Effector memory CD8-positive, alpha-beta T cell (primary cell): ENCODE measurements around the gene FAXC.

ENCODE experiments used
- ATAC-seq: fragments of 150-1000 bp; cut with Tn5 transposase; replicated peaks from 2 replicates; pipeline ENCODE4 v1.10.0; 2021; ENCODE audit warnings: mild to moderate bottlenecking, moderate library complexity
- DNase-seq, 3 experiments: peaks; one replicate each; pipeline ENCODE4 v3.0.0; 2021
- H3K27ac Mint-ChIP-seq, 2 donors: one replicate each; pipeline ENCODE4 v1.8.0; 2022; ENCODE audit warnings: mild to moderate bottlenecking in 2 of 2, mixed read lengths in 2 of 2, moderate library complexity in 2 of 2
- H3K27me3 Mint-ChIP-seq, 2 donors: one replicate each; pipeline ENCODE4 v1.8.0; 2022; ENCODE audit warnings: mixed read lengths in 2 of 2
- H3K36me3 Mint-ChIP-seq: one replicate; pipeline ENCODE4 v1.8.0; 2022; ENCODE audit warnings: mild to moderate bottlenecking, moderate library complexity, mixed read lengths; ENCODE audit not compliant: insufficient read depth
- H3K4me1 Mint-ChIP-seq, 2 donors: one replicate each; pipeline ENCODE4 v1.8.0; 2022; ENCODE audit warnings: low read depth in 2 of 2, mixed read lengths in 2 of 2
- H3K4me3 Mint-ChIP-seq, 2 donors: one replicate each; pipeline ENCODE4 v1.8.0; 2022; ENCODE audit warnings: mild to moderate bottlenecking in 2 of 2, mixed read lengths in 2 of 2, moderate library complexity in 2 of 2
- H3K9me3 Mint-ChIP-seq, 2 donors: one replicate each; pipeline ENCODE4 v1.8.0; 2022; ENCODE audit warnings: mixed read lengths in 2 of 2
- total RNA-seq, 9 experiments: gene quantifications; one replicate each; lab custom pipeline; 2026; lab: John Stamatoyannopoulos, UW

The FAXC gene
- 0 to 0.96 (median 0) reads per million in 9 experiments for total RNA-seq

DNA sequence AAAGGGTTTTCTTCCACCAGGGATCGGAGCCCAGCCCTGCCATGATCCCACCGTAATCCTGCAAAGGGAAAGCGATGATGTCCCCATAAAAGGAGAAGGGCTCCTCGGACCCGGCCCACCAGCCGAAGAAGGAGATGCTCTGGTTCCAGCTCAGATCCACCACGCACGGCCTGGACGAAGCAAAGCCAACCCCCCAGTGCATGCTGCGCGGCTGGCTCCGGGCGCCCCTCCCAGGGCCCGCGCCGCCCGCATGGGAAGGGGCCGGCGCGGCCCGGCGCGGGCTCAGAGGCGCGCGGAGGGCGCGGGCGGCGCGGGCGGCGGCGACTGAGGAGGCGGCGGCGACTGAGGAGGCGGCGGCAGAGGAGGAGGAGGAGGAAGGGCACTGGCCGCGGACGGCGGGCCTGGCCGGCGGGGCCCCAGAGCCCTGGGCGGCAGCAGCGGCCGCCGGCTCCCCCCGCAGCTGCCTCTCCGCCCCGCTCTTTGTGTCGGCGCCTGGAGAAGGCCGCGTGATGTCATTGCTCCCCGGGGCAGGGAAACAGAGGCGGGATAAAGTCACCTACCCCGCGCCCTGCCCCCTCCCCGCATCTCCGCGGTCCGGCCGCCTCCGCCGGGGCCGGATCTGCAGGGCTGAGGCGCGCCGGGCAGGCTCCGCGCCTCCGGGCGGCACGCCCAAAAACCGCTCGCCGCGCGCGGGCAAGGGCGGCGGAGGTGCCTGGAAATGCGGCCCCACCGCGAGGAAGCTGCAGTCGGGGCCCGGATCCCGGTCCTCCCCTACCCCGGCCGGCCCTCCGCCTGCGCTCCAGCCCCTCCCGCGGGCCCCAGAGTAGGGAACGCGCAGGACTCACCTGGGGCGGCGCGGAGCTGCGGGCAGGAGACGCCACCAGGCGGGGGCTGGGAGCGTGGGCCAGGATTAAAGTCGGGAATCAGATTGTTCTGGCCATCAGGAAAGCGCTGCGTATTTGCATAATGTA is at the start of gene FAXC:
TSS of gene FAXC (minus strand) at position 504 of the 971 bp plus-strand sequence. CDS start at position 202, 302 bp downstream.
- Mint-ChIP-seq H3K4me3 (peak within 1 kb of the TSS; percentile 20 to 37), H3K4me1 (peaks cover 3% of the 10 kb centered on the region in 2 donors), H3K36me3 (no peaks in the 10 kb centered on the region), H3K9me3 (no peaks in the 10 kb centered on the region), H3K27ac (no peak within 1 kb of the TSS), H3K27me3 (peaks cover 50 to 67% of the 10 kb centered on the region in 2 donors)
- DNase-seq (no peak), ATAC-seq (peak; percentile 8)

DNA sequence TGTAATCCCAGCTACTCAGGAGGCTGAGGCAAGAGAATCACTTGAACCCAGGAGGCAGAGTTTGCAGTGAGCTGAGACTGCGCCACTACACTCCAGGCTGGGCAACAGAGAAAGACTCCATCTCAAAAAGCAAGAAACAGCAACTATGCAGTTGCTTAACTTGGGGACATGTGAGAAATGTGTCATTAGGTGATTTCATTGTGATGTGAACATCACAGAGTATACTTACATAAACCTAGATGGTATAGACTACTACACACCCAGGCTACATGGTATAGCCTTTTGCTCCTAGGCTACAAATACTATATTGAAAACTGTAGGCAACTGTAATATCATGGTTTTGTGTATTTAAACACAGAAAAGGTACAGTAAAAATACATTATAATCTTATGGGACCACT is 47.8 kb upstream of the FAXC start:
- no peaks in the 10 kb centered on the region for H3K27me3 Mint-ChIP-seq
- ATAC-seq (no peak), DNase-seq (no peak)
- peak overlapping the region in 1 of 2 donors; percentile 55 for H3K27ac Mint-ChIP-seq
- peaks cover 55% of the 10 kb centered on the region for H3K36me3 Mint-ChIP-seq
- H3K9me3 Mint-ChIP-seq: no peaks in the 10 kb centered on the region
- no peak overlapping the region for H3K4me3 Mint-ChIP-seq
- peaks cover 6 to 17% of the 10 kb centered on the region in 2 donors for H3K4me1 Mint-ChIP-seq

DNA sequence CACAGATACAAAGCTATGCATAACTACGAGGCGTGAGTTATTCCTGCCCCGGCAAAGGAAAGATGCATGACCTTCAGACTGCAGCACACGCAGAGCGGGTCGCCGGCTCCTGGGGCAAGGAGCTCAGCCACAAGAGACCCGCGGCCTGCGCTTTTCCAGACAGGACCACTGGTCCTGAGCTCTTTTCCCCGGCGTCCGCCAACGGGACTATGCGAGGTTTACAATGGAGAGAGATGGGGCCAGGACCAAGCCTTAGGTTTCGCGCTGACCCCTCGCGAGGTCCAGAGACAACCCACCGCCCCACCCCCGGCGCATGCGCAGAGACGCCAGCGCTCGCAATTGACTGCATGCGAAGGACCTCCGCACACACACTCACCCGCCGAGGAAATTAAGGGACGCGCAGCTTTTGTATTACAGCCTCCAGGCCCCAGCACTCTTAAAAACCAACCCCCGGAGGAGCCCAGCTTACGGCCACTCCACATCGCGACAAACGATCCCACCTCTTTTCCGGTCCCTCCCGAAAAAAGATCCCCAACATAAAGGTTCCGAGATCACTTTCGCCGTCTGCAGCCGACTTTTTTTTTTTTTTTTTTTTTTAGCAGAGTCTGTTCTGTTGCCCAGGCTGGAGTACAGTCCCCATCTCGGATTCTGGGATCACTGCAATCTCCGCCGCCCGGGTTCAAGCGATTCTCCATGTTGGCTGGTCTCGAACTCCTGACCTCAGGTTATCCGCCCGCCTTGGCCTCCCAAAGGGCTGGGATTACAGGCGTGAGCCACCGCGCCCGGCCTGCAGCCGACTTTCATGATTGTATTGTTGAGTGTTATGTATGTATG is 44.4 kb upstream of the FAXC start, which contains the start of gene COQ3:
TSS of gene COQ3 (minus strand) at position 498 of the 834 bp plus-strand sequence. CDS start at position 482, 16 bp downstream.
- Mint-ChIP-seq H3K27ac (peak within 1 kb of the TSS; percentile 91 to 93), H3K27me3 (no peaks in the 10 kb centered on the region), H3K4me3 (peak within 1 kb of the TSS; percentile 91 to 94), H3K9me3 (no peaks in the 10 kb centered on the region), H3K36me3 (peaks cover 25% of the 10 kb centered on the region), H3K4me1 (peaks cover 6 to 20% of the 10 kb centered on the region in 2 donors)
- peak; percentile 40 to 51 (median 45) for DNase-seq
- peak; percentile 76 for ATAC-seq

DNA sequence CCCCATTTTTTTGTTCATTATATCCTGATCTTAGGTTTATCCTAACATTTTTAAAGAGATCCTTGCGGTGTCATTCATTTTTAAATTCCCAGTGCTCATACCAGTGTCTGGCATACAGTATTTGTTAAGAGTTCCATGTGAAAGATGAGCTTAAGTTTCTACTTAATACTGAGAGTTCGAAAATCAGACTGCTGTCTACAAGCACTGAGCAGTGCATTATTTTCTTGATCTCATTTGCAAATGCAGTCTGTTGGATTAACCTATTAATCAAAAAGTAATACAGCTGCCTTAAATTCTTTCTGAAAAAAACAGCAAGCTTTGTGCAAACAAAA is 43.9 kb upstream of the FAXC start:
- no peak for DNase-seq
- Mint-ChIP-seq H3K4me3 (peak overlapping the region; percentile 91 to 94), H3K9me3 (no peaks in the 10 kb centered on the region), H3K36me3 (peaks cover 21% of the 10 kb centered on the region), H3K4me1 (peaks cover 6 to 20% of the 10 kb centered on the region in 2 donors), H3K27me3 (no peaks in the 10 kb centered on the region), H3K27ac (peak overlapping the region; percentile 91 to 93)
- ATAC-seq: peak; percentile 10

DNA sequence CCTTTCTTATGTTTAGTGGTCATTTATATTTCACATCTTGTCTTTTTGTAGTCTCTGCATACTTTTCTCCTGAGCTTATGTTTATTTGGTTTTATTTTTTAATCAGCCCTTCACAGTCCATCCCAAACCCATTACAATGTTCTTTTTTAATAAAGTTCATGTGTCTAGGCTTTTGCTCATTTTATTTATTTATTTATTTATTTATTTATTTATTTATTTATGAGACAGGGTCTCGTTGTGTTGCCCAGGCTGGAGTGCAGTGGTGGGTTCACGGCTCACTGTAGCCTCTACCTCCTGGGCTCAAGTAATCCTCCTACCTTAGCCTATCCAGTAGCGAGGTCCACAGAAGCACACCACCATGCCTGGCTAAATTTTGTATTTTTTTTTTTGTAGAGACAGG is 41.4 kb upstream of the FAXC start:
- Mint-ChIP-seq H3K27ac (no peak overlapping the region), H3K4me3 (no peak overlapping the region), H3K36me3 (peaks cover 9% of the 10 kb centered on the region), H3K27me3 (no peaks in the 10 kb centered on the region), H3K4me1 (peaks cover 8 to 20% of the 10 kb centered on the region in 2 donors), H3K9me3 (no peaks in the 10 kb centered on the region)
- no peak for DNase-seq
- no peak for ATAC-seq

DNA sequence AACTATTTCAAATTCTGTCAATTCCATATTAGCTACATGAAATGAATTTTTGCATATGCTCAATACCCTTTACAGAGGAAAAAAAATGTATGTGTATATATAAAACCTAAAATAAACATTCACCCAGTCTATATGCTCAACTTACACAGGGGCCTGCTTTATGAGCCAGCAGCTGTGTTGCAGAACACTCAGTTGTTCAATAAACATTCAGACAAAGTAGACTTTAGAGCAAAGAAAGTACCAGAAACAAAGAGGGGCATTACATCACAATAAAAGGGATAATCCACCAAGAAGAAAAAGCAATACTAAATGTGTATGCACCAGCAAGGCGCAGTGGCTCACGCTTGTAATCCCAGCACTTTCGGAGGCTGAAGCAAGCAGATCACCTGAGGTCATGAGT is 35.0 kb upstream of the FAXC start:
- Mint-ChIP-seq H3K36me3 (no peaks in the 10 kb centered on the region), H3K4me1 (peaks cover 0 to 2% of the 10 kb centered on the region in 2 donors), H3K4me3 (no peak overlapping the region), H3K27me3 (no peaks in the 10 kb centered on the region), H3K27ac (no peak overlapping the region), H3K9me3 (no peaks in the 10 kb centered on the region)
- DNase-seq (no peak), ATAC-seq (no peak)

DNA sequence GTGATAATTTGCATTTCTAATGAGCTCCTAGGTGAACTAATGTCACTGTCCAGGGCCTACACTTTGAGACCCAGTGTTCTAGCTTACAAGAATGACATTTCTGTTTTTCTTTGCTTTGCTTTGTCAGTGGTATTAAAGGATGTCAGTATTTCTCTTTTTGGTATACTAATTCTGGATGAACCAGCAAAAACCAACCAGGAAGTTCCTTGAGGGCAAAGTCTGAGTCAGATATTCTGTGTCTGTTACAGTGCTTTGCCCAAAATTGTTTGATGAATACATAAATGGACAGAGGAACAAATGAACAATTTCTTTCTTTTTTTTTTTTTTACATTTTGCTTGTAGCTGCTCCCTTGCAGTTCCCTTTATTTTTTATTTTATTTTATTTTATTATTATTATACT is 29.2 kb upstream of the FAXC start:
- no peak overlapping the region for H3K4me3 Mint-ChIP-seq
- DNase-seq: no peak
- H3K27me3 Mint-ChIP-seq: no peaks in the 10 kb centered on the region
- H3K4me1 Mint-ChIP-seq: no peaks in the 10 kb centered on the region
- H3K9me3 Mint-ChIP-seq: no peaks in the 10 kb centered on the region
- ATAC-seq: no peak
- no peak overlapping the region for H3K27ac Mint-ChIP-seq
- H3K36me3 Mint-ChIP-seq: no peaks in the 10 kb centered on the region

DNA sequence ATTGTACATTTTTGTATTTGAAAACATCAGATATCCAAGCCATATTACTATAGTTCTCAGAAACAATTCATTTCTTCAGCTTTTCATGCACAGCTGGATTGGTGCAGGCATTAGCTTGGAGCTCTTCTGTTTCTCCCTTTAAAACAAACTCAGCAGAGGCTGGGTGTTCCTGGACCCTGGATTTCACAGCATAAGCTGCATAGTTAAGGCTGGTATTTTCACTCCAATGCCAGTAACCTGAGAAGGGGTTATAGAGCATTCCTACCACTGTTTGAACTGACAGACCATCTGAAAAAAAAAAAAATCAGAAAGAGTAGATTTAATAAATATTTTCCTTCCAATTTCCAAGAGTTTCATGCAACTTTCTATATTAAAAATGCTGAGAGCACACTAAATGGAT is 20.1 kb upstream of the FAXC start:
- no peaks in the 10 kb centered on the region for H3K27me3 Mint-ChIP-seq
- H3K4me1 Mint-ChIP-seq: no peaks in the 10 kb centered on the region
- no peak for DNase-seq

DNA sequence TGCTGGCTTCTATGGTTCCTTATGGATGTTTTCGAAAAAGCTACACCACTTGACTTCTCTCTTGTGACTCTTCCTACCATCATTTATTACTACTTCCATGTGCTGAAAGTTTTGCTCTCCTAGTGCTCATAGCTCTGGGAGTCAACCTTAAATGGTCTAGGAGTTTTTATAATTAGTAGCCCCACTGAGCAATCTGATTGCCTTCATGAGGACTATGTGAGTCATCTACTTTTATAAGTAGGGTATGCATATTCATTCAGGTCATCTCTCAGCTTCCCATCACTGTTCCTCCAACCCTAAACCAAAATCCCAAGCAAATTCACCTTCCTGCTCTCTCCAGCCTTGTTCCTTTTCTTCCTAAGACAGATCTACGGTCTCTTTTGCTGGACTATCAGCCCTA is 17.4 kb upstream of the FAXC start:
- H3K27ac Mint-ChIP-seq: no peak overlapping the region
- ATAC-seq: no peak
- no peaks in the 10 kb centered on the region for H3K9me3 Mint-ChIP-seq
- DNase-seq: no peak
- H3K27me3 Mint-ChIP-seq: peaks cover 1 to 3% of the 10 kb centered on the region in 2 donors
- H3K36me3 Mint-ChIP-seq: peaks cover 2% of the 10 kb centered on the region
- H3K4me3 Mint-ChIP-seq: no peak overlapping the region
- no peaks in the 10 kb centered on the region for H3K4me1 Mint-ChIP-seq

More for the DNA sequence above, 20.1 kb upstream of the FAXC start:
- H3K27ac Mint-ChIP-seq: no peak overlapping the region
- no peak overlapping the region for H3K4me3 Mint-ChIP-seq
- ATAC-seq: no peak
- no peaks in the 10 kb centered on the region for H3K9me3 Mint-ChIP-seq
- H3K36me3 Mint-ChIP-seq: peaks cover 8% of the 10 kb centered on the region

DNA sequence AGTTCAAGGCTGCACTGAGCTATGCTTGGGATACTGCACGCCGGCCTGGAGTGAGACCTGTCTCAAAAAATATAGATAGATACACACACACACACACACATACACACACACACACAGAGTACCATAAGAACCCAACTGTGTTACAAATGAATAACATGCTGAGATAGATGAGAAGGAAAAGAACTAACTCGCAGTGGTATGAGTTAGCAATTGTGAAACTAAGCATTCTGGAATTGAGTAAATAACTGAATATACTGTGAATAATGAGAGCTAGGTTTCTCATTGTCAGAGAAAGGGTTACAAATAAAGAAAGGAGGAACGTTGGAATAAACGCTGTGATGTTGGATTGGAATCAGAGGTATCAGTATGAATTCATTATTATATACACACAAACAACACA is 14.6 kb upstream of the FAXC start:
- no peaks in the 10 kb centered on the region for H3K4me1 Mint-ChIP-seq
- DNase-seq (no peak), ATAC-seq (no peak)
- H3K9me3 Mint-ChIP-seq: no peaks in the 10 kb centered on the region
- no peaks in the 10 kb centered on the region for H3K36me3 Mint-ChIP-seq
- H3K4me3 Mint-ChIP-seq: no peak overlapping the region
- H3K27me3 Mint-ChIP-seq: peaks cover 12 to 18% of the 10 kb centered on the region in 2 donors
- H3K27ac Mint-ChIP-seq: no peak overlapping the region

DNA sequence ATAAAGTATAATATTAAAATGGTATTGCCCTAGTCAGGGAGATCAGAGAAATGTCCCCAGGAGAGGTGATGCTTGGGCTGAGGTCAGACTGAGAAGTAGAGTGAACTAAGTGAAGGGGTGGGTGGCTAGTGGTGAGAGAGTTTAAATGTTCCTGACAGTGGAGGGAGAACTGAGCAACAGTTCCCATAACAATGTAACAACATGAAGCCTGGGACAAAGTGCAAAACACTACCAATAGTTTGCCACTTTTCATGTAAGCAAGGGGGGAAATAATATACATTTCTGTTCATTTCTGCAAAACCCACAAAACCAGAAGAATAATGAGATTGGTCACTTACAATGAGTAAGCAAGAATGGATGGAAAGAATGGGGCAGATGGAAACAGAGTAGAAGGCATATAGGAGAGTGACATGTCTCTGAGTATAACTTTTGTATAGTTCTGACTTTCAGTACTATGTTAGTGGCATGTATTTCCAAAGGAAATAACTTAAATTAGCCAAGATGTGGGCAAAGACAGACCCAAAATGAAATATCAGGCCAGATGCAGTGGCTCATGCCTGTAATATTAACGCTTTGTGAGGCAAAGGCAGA is 13.3 kb upstream of the FAXC start:
- DNase-seq: no peak
- H3K4me1 Mint-ChIP-seq: no peaks in the 10 kb centered on the region
- no peaks in the 10 kb centered on the region for H3K9me3 Mint-ChIP-seq
- ATAC-seq: no peak
- no peak overlapping the region for H3K27ac Mint-ChIP-seq
- H3K27me3 Mint-ChIP-seq: peaks cover 12 to 18% of the 10 kb centered on the region in 2 donors
- no peak overlapping the region for H3K4me3 Mint-ChIP-seq
- no peaks in the 10 kb centered on the region for H3K36me3 Mint-ChIP-seq

DNA sequence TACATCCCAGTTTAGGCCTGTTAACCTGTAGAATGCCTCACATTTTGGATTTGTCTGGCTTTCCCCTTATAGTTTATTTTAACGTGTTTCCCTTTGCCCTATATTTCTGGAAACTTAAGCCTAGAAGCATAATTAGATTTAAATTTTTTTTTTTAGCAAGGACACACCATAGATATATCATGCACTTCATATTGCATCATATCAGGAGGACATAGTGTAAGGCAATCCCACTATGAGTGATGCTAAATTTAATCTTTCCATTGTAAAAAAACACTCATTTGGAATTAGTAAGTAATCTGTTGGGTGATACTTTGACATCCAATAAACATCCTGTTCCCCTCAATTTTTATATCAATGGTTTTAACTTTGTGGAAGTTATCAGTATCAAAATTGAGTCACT is 10.3 kb upstream of the FAXC start:
- H3K27me3 Mint-ChIP-seq: peaks cover 29 to 32% of the 10 kb centered on the region in 2 donors
- no peak overlapping the region for H3K27ac Mint-ChIP-seq
- DNase-seq: no peak
- H3K4me1 Mint-ChIP-seq: no peaks in the 10 kb centered on the region
- H3K4me3 Mint-ChIP-seq: no peak overlapping the region
- no peaks in the 10 kb centered on the region for H3K36me3 Mint-ChIP-seq
- ATAC-seq: no peak
- no peaks in the 10 kb centered on the region for H3K9me3 Mint-ChIP-seq

DNA sequence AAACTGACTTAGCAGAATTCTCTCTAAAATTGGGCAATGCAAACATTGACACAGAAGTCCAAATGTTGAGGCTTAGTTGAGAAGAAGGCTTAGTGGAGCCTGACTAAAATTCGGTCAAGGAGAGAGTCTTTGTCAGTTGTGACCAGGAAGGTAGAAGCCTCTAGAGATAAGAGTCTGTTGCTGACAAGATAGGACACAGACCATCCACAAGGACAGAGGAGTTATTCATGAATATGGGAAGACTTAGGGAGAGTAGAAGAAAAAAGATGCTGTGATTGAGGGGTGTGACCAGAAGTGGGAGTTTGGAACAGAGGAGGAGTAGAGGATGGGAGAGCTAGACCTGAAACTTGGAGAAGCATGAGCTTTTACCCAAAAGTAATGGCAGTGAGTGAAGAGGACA is 7.2 kb upstream of the FAXC start:
- Mint-ChIP-seq H3K4me1 (no peaks in the 10 kb centered on the region), H3K27me3 (peaks cover 42 to 44% of the 10 kb centered on the region in 2 donors)
- no peak for DNase-seq

More for the DNA sequence above, 7.2 kb upstream of the FAXC start:
- Mint-ChIP-seq H3K36me3 (no peaks in the 10 kb centered on the region), H3K9me3 (no peaks in the 10 kb centered on the region), H3K27ac (no peak overlapping the region), H3K4me3 (no peak overlapping the region)
- ATAC-seq: no peak
